GM21381 (cell line): ENCODE data around the gene PRKCA.
"Not testable (repeated sequence)": the region's sequence is repeated elsewhere in the genome, so short reads cannot be mapped to it uniquely, and the experiment has no call there.

ENCODE experiments used
- ATAC-seq: cut with Tn5 transposase; IDR thresholded peaks from one replicate; pipeline ENCODE4 v1.9.1; 2021; ENCODE audit warnings: mild to moderate bottlenecking, moderate library complexity; ENCODE audit not compliant: unreplicated experiment

PRKCA gene

DNA sequence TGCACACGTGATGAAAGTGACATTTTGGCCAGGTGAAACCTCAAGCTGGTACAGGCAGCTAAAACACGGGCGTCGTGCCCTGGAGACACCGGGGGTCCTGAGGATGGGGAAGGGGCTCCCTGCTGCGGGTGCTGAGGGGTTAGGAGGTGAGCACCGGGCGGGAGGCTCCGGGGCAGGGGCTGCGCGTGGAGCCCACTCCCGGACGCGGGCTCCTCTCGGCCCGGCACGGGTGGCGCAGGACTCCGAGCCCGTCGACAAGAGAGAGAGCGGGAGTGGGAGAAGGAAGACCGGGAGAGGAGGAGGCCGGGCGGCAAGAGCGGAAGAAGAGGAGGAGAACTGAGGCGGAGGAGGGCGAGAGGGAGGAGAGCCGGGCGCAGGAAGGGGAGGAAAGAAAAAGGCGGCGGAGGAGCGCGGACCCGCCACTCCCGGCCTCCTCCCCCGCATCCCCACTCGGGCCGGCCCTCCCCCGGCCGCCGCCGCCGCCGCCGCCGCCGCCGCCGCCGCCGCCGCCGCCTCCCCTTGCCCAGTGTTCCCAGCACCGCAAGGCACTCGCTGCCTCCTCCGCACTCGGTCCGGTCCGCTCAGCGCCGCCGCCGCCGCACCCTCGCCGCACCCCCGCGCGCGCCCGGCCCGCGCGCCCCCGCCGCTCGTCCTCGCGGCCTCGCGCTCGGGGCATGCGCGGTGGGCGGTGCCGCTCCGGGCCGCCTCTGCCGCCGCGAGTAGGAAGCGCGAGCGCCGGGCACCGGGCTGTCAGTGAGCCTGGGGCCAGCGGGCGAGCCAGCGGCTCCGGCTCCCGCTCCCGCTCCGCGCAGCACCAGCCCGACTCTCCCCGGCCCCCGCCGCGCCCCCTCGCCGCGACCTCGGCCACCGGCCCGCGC lies at the start of gene PRKCA:
TSS of gene PRKCA (plus strand) at position 750 of the 878 bp plus-strand sequence.
- peak; percentile 76 for ATAC-seq

DNA sequence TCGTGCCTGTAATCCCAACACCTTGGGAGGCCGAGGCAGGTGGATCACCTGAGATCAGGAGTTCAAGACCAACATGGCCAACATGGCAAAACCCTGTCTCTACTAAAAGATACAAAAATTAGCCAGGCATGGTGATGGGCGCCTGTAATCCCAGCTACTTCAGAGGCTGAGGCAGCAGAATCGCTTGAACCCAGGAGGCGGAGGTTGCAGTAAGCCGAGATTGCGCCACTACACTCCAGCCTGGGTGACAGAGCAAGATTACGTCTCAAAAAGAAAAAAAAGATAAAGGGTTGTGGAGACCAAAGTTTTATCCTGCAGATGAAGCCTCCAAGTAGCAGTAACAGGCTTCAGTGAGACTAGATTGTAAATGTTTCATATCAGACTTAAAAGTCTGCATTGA lies 49.0 kb upstream of the PRKCA start:
- ATAC-seq = not testable (repeated sequence)

DNA sequence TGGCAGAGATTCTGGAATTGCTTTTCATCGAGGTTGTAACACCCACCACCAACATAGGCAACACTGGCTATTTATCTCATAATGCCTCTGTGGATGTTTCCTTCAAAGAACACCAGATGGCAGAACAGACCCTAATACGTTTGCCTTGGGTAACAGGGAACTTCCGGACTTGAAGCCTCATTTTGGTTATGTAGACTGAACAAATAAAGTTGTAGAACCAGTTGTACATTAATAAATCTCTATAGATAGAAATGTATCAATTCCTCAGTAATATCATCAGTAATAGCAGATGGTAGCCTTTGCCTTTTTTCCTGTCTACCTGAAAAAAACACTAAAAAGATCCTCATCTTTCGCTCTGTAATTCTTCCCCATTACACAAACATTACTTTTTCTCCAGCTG lies 47.3 kb upstream of the PRKCA start:
- no peak for ATAC-seq

DNA sequence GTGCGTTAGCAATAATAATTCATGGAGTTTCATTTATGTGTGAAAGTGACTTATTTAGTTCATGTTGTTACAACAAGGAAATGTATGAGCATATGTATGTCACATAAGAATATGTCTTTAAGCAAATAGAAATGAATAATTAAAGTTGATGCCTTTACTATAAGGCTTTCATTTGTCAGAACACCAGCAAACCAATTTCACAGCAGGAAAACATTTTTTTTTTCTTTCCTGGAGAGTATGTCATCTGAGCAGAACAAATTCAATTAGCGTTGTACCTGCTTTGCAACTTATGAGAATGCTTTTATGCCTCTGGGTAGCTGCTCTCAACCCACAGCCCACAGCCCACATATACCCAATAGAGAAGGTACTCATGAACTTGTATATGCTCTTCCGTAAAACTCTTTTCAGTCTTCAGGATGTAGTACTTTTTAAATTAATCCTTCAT lies 46.9 kb upstream of the PRKCA start:
- ATAC-seq = no peak

DNA sequence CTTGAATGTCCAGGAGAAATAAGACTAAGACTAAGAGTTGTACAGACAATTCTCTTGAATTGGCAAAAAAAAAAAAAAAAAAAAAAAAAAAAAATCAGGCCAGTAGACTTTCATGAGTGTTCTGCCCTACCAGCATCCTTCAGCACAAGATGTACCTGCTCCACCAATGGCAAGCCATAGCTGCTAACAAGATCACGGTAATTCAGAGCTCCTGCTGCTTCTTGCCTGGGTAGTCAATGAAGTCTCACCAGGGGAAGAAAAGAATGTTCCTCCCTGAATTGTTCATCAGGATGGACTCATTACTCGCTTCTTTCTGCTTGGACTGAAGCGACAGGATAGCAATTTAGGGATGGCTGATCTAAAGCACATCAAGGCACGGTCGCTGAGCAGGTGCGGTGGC lies 42.1 kb upstream of the PRKCA start:
- ATAC-seq = no peak

DNA sequence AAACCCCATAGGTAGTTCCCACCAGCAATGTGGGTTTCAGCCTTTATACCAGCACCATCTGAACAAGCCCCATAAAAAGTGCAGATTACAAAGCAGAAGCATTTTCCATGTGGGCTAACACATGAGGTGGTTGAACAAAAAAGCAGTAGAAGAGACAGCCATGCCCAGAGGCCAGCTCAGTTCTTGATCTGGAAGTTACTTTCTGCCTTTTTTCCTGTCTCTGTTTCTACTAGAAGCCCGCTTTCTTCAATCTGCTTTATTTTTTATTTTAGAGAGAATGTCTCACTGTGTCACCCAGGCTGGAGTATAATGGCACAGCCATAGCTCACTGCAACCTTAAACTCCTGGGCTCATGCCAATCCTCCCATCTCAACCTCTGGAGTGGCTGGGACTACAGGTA lies 41.7 kb upstream of the PRKCA start:
- no peak for ATAC-seq

DNA sequence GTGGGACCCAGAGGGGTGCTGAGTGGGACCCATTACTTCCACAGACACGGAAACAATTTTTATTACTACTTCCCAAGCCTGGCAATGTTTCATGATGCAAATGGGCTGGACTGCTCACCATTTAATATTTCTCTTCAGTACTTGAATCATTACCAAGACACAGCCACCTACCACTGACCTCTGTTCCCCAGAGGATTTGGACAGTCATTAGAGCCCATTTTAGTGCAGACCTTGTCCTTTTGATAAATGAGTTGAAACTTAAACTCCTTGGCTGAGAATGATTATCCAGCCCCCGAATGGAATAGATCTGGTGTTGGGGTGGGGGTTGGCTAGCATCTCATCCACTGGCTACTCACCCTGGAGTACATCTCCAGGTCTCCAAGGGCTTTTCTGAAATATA lies 39.6 kb upstream of the PRKCA start:
- no peak for ATAC-seq

DNA sequence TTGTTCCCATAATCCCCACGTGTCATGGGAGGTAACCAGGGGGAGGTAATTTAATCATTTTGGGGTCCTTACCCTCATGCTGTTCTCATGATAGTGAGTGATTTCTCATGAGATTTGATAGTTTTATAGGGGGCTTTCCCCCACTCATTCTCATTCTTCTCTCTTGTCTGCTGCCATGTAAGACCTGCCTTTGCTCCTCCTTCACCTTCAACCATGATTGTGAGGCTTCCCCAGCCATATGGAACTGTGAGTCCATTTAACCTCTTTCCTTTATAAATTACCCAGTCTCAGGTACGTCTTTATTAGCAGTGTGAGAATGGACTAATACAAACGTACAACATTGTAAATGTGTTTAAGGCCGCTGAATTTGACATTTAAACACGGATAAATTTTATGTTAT lies 37.7 kb upstream of the PRKCA start:
- ATAC-seq = no peak

DNA sequence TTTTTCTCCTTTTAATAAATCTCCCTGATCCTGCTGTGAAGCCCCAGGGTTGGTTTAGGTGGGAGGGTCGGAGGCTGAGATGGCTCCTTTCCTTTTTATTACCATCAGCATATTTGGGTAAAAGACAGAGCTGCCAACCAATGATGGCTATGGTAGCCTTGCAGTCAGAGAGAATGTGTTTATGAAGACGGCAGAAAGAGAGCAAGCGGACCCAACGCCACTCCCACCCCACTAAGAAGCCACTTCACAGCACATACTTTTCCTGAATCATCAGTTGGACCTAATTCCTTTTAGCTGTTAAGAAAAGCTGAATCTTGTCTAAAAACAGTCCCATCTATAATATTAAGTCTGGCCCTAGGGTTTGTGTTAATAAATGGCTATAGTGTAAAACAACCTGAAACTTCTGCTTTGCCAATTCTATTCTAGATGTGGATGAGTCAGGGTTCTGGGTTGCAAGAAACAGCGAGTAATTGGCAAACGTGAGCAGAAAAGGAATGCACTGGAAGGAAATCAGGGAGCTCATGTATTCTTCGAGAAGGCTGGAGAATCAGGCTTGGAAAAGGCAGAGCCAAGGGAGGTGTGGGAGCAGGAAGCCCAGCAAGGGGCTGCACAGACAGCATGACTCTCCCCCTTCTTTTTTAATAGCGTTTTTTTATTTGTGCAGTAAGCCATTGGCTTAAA lies 34.0 kb upstream of the PRKCA start:
- ATAC-seq = no peak

DNA sequence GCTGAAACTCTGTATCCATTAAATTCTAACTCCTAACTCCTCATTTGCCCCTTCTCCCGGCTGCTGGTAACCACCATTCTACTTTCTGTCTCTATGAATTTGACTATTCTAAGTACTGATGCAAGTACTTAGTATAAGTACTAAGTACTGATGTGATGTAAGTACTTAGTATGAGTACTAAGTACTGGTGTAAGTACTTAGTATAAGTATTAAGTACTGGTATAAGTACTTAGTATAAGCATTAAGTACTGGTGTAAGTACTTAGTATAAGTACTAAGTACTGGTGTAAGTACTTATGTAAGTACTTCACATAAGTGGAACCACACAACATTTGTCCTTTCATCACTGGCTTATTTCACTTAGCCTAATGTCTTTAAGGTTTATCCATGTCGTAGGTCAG lies 32.3 kb upstream of the PRKCA start:
- ATAC-seq = no peak

DNA sequence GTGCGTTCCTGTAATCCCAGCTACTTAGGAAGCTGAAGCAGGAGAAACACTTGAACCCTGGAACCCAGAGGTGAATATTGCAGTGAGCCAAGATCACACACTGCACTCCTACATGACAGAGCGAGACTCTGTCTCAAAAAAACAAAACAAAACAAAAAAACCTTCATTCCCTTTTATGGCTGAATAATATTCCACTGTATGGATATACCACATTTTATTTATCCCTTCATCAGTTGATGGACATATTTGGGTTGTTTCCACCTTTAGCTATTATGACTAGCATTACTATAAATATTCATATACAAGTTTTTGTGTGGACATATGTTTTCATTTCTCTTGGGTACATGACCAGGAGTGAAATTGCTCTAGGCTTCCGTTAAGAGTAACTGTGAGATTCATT lies 30.9 kb upstream of the PRKCA start:
- ATAC-seq = no peak

DNA sequence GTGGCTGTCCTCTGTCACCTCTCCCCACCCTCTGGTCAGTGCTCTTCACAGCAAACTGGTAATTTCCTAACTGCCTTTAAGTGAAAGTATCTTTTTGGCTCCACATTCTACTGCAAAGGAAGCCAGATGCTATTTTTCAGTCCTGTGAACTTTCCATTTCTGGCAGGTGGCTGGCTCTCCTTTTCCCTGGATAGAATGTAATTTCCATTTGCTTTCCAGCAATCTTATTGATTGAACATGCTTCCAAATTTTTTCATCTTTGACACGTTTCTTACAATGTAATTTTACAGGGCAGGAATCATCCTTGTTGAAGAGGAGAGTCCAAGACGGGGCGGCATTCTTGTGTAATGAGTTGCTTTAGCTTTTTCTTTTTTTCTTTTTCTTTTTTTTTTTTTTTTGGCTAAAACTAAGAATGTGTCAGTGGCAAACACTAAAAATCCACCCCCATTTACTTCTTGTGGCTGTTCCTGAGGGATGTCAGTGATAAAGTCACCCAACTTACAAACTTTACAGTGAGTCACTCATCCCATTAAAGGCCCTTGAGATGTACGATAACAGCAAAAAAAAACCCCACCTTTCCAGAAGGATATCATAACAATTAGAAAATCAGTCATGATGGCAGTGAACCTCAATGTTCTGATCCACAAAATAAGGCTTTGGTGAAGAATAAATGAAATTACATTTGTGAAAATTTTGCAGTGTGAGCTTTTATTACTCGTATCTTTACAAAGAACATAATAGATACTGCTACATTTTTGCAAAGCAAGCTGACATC lies 29.4 kb upstream of the PRKCA start:
- ATAC-seq = no peak

DNA sequence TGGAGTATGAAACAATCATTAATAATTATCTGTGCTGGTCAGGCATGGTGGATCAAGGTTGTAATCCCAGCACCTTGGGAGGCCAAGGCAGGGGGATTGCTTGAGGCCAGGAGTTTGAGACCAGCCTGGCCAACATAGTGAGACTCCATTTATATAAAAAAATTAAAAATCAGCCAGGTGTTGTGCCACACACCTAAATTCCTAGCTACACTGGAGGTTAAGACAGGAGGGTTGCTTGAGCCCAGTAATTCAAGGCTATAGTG lies 28.9 kb upstream of the PRKCA start:
- no peak for ATAC-seq

DNA sequence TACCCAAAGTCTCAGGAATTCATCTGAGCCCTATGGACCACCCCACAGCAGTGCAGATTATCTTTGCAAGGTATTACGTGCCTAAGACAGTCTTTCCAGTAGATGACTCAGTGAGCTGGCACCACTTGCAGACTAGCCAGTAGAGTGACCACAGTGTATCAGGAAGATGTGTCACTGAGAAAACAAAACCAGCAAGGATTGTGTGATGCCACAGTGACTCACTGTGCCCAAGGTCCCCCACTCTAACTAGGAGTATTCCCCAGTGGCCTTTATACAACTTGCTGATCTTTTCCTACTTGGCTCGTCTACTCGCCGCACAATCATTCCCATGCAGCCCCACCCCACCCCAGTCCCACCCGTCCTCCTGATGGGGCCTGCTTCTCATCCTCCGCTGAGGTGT lies 26.8 kb upstream of the PRKCA start:
- ATAC-seq = no peak

DNA sequence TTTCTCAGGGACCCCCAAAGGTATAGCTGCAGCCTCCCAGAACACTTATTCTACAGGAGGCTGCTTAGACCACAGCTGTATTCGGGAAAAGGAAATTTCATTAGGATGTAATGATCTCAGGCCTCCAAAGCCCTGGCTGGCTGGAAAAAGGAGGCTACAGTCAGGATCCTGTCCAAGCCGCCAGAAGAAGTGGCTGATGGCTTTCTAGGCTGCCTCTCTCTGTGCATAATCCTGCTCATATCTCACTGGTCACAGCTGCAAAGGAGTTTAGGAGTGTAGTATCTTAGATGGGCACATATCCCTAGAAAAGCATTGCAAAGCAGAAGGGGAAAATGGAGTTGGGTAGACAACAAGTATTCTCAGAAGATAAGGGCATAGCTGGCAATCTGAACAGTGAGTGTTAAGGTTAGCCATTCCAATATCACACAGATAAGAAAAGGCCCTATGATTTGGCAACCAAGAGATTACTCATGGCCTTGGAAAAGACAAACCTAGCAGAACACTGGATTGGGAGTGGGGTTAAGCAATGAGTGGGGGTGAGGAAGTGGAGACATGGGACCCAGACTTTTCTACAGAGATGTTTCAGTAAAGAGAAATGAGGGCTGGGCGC lies 26.0 kb upstream of the PRKCA start:
- no peak for ATAC-seq

DNA sequence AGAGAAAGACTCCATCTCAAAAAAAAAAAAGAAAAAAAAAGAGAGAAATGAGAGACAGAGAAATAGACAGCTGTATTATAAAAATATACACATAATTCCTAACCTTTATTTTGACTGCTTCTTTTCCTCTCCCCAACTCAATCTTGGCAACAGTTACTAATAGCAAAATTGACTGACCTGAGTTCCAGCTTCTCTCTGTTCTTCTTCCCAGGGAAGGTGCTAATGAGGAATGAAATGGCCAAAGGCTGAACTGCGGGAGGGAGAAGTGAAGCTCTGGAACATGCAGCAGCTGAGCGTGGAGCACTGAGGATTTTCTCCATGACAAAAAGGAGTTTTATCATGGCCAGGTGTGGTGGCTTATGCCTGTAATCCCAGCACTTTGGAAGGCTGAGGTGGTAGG lies 25.2 kb upstream of the PRKCA start:
- no peak for ATAC-seq

DNA sequence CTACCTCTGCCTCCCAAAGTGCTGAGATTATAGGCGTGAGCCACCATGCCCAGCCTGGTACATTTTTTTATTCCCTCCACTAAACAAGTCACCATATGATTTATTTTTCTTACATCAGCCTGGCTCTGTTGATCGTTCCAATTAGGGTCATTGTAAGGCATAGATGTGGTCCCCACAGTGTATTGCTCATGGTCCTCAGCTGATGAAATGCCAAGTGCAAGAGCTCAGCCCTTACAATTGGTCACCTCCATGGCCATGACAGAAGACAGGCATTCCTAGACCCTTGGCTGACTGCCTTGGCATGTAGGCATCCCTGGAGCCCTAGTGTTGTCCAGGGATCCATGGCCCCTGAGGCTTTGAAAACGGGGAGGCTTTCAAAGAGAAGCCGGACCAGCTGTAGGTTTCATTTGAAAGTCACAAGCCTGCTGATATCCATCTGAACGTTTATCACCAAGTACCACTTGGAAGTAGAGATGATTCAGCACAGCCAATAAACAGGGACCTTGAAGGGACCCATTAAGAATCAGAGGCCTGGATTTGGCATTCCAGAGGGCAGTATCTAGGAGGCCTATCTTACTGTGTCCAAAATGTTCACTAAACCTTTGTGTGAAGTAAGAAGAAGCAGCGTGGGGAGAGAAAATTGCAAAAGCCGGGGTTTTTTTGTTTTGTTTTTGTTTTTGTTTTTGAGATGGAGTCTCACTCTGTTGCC lies 20.6 kb upstream of the PRKCA start:
- ATAC-seq = no peak

DNA sequence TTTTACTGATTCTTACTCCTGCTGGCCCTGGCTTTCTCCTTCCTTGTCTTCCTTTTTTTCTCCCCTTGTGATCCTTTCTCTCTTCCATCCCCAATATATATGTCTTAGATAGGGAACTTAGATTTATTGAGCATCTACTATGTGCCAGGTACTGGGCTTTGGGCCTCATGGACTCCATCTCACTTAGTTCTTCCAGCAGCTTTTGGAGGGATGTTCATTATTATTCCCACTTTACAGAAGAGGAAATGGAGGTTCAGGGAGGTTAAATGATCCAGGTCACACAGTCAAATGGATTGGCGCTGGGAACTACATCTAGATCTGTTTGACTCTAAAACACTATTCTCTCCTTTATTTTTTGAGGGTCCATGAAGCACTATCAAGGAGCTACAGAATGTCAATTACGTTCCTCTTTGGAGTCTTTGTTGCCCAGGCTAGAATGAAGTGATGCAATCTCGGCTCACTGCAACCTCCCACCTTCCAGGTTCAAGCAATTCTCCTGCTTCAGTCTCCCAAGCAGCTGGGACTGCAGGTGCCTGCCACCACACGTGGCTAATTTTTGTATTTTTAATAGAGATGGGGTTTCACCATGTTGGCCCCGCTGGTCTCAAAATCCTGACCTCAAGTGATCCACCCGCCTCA lies 19.0 kb upstream of the PRKCA start:
- no peak for ATAC-seq

DNA sequence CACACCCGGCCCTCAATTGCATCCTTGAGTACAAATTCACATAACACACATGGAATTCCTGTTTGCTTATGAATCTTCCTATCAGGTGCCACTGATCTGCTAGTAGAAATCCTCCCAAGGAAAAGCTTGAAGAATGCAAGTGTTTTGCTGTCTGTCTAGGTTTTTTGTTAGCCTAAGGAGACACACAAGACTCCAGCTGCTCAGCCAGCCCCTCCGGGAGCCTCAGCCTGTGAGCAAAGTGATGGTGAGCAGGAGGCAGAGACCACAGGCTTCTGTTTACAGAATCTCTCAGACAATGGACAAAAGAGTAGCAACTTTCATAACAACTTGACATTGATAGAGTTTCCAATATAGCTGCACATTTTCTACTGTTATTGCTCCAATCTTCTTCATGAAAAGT lies 18.4 kb upstream of the PRKCA start:
- no peak for ATAC-seq

DNA sequence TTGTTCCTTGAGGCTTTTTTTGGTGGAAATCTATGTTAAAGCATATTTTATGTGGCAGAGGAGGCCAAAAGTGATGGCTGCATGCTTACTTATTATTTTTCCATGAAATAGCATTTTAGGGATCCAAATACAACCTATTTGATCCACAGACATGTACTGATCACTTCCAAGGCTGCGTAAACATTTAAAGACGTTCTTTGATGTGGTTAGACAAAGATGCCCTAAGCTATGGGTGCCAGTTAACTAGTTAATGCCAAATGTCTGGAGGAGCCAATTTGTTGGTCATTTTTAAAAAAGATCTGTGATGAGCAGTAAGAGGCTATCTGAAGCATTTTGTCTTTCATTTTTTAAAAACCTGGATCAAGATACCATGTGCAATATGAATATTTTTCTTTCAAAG lies 17.3 kb upstream of the PRKCA start:
- no peak for ATAC-seq
